ENCODE data around the gene SEC31B.
A peak's percentile ranks its signal among the peaks of the same experiment; 100 is the strongest.

SEC31B gene, protein sequence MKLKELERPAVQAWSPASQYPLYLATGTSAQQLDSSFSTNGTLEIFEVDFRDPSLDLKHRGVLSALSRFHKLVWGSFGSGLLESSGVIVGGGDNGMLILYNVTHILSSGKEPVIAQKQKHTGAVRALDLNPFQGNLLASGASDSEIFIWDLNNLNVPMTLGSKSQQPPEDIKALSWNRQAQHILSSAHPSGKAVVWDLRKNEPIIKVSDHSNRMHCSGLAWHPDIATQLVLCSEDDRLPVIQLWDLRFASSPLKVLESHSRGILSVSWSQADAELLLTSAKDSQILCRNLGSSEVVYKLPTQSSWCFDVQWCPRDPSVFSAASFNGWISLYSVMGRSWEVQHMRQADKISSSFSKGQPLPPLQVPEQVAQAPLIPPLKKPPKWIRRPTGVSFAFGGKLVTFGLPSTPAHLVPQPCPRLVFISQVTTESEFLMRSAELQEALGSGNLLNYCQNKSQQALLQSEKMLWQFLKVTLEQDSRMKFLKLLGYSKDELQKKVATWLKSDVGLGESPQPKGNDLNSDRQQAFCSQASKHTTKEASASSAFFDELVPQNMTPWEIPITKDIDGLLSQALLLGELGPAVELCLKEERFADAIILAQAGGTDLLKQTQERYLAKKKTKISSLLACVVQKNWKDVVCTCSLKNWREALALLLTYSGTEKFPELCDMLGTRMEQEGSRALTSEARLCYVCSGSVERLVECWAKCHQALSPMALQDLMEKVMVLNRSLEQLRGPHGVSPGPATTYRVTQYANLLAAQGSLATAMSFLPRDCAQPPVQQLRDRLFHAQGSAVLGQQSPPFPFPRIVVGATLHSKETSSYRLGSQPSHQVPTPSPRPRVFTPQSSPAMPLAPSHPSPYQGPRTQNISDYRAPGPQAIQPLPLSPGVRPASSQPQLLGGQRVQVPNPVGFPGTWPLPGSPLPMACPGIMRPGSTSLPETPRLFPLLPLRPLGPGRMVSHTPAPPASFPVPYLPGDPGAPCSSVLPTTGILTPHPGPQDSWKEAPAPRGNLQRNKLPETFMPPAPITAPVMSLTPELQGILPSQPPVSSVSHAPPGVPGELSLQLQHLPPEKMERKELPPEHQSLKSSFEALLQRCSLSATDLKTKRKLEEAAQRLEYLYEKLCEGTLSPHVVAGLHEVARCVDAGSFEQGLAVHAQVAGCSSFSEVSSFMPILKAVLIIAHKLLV

DNA sequence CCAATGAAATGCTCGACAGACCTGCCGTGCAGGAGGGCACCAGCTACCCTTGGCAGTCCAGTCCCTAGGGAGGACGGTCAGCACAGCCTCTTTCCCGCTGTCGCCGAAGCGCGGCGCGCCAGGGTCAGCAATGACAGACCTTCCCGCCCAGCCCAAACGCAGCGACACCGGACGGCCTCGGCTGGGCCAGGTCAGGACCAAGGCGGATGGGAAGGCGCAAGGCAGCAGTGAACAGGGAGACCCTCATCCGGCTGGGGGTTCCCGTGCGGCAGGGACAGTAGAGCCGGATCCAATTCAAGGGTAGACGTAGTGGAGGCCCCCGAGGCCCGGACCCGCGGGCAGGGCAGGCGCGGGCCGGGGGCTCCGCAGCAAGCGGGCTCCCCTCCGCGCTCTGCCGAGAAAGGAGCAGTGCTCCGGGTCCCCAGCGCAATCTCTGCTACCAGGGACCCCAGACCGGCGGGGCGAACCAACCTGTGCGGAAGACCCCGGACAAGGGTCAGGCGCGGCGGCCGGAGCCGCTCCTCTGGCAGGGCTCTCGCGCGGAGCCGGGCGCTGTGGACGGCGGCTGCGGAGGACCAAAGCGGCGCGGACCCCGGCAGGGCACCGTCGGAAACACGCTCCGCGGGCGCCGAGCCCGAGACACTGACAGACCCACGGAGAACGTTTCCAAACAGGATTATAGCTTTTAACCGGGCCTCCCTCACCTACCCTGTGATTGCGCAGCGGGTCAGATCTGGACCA is at the start of gene SEC31B:
SEC31B (minus strand) TSS at position 551 of the 741 bp plus-strand sequence. CDS start 2,909 bp downstream, outside the sequence.
- DNase-seq (ENCODE audit: low read depth, low spot score): no peak

GRCh38 chr10:100568912-100569311 is 49.3 kb upstream of the SEC31B start:
- DNase-seq (ENCODE audit: low read depth, low spot score): no peak

- no peak for DNase-seq (ENCODE audit: low read depth, low spot score)
Observed at GRCh38 chr10:100567826-100568225, 48.2 kb upstream of the SEC31B start.

- no peak for DNase-seq (ENCODE audit: low read depth, low spot score)
Observed at GRCh38 chr10:100567249-100567648, 47.6 kb upstream of the SEC31B start.

- DNase-seq (ENCODE audit: low read depth, low spot score): no peak
Observed at GRCh38 chr10:100566561-100566960, 46.9 kb upstream of the SEC31B start.

- DNase-seq (ENCODE audit: low read depth, low spot score): no peak
Observed at GRCh38 chr10:100565206-100565985, 45.7 kb upstream of the SEC31B start.

GRCh38 chr10:100562008-100562672 is 42.5 kb upstream of the SEC31B start:
- peak; percentile 36 for DNase-seq (ENCODE audit: low read depth, low spot score)

DNA sequence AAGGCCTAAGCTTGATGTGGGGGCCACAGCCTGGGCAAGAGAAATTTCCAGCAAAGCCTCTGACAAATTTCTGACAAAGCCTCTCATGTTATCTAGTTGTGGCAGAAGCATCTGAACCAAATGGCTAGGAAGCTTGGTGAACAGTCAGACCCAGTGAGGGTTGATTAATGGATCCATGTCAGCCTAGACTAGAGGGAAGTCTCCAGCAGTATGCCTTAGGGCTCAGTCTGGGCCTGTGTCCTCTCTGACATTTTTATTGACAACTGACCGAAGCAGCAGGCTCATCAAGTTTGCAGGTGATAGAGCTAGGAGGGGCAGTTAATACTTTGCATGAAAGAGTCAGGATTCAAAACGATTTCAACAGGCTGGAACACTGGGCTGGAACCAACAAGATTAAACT is 41.3 kb upstream of the SEC31B start:
- no peak for DNase-seq (ENCODE audit: low read depth, low spot score)

- DNase-seq (ENCODE audit: low read depth, low spot score): no peak
Observed at GRCh38 chr10:100560248-100560647, 40.6 kb upstream of the SEC31B start.

DNA sequence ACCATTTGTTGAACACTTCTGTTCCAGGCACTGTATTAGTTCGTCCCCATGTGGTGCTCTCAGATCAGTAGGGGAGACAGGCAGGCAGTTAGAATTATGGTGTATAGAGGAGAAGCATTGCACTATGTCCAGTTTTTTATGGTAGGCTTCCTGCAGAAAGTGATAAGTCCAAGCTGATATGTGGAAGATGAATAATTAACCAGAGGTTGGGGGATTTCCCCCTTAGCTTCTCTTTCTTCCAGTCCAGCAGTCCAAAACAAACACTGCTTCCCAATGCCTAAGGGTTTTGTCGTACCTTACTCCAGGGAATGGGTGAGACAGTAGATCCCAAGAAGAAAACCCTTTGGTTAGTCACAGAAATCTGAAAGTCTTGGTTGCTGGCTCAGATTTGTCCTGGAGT is 35.2 kb upstream of the SEC31B start:
- DNase-seq (ENCODE audit: low read depth, low spot score): no peak

DNA sequence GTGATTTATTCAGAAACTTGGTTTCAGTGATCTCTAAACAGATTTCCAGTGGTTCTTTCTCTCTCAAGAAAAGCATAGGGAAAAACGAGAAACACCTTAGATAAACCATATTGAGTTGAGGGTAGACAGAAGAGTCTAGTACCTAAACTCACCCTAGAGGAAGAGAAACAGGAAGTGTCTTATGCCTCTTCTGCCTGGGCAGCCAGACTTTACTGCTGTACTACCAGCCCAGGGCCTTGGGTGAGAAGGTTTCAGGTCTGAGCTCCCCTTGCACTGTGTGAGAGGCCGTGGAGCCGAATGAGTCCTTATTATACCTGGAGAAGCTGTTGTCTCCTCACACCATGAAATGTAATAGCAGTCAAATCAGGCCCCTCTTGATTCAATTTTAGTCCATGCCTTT is 34.3 kb upstream of the SEC31B start:
- DNase-seq (ENCODE audit: low read depth, low spot score): no peak

- no peak for DNase-seq (ENCODE audit: low read depth, low spot score)
Observed at GRCh38 chr10:100551738-100552137, 32.1 kb upstream of the SEC31B start.

DNA sequence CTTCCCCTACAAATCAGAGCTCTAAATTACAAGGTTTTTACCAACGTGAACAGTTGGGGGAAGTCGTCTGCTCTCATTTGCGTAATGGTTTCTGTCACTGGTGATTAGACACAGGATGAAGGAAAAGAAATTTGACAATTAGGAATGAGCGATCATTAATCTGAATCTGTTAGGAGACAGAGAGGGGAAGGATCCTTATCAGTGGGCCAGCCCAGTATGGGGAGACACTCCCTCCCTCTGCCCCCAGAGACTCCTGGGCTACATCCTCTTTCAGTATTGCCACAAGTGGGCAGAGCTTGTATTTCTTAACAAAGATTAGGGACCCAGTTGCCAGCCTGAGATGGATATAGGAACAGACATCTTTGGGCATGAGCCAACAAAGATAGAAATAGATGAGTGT is 31.5 kb upstream of the SEC31B start:
- DNase-seq (ENCODE audit: low read depth, low spot score): no peak

DNA sequence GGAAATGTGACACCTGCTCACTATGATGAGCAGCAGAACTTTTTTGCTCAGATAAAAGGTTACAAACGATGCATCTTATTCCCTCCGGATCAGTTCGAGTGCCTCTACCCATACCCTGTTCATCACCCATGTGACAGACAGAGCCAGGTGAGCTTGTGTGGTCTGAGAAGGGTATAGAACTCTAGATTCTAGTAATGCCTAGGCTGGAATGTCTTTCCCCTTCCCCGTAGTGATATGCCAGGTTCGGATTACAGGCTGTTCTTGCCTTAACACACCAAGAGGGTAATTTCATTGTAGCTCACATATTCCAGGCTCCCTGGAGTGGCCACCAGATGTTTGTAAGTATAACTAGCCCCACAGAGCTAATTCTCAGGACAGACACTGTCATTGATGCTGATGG is 25.3 kb upstream of the SEC31B start:
- DNase-seq (ENCODE audit: low read depth, low spot score): no peak

DNA sequence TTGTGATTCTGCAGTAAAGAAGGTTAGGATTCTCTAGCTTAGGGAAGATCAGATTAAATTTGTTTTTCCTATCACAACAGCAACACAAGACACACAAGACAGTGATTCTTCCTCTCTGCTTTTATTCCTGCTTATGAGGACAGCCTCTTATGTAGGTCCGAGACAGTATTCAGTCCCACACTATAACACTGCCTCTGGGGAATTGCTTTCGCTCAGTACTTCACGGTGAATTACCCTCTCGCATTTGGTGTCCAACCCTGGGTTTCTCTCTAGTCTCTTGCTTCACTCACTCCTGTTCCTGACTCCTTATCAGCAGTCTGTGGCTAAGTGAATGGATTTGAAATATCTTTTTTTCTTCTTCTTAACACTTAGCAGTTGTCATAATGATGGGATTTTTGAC is 17.8 kb upstream of the SEC31B start:
- DNase-seq (ENCODE audit: low read depth, low spot score): no peak

DNA sequence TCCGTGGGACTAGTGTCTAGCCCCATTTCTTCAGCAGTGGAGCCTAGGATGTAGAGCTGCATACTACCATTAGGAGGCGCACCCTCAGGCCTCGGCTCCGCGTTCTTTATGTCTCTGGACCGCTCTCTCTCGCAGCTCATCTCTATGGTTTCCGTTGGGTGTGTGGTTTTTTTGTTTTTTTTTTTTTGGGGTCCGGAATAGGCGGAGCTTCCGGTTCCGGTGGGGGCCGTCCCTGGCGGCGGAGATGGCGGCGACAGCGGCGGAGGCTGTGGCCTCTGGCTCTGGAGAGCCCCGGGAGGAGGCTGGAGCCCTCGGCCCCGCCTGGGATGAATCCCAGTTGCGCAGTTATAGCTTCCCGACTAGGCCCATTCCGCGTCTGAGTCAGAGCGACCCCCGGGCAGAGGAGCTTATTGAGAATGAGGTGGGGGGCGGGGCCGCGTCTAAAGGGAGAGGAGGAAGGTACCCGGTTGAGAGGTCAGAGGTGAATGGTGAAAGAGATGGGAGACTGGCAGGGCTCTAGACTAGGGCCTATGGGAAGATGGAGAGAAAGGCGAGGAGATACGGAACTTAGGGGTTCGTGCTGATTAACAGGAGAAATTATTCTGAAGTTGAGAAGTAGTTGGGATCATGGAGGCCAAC is 16.2 kb upstream of the SEC31B start, which contains the start of gene HIF1AN:
HIF1AN (plus strand) TSS at position 229 of the 639 bp plus-strand sequence; CDS start at position 245, 16 bp downstream.
- DNase-seq (ENCODE audit: low read depth, low spot score): peak; percentile 79

DNA sequence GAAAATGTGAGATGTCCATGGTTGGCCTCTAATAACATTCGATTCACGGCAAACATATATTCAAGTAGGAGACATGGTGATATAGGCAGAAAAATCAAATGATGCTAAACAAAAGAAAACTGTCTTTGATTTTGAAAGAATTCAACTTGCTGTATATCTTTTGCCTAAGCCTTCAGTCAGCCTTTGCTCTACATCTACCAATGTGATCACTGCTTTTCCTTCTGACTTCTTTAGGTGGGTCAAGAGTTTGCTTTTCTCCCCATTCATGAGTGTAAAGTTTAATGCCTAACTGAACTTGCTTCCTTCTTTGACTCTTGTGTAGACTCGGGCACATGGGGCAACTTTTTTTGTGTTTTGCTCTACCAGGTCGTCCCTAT is 15.7 kb upstream of the SEC31B start:
- DNase-seq (ENCODE audit: low read depth, low spot score): no peak

- DNase-seq (ENCODE audit: low read depth, low spot score): no peak
Observed at GRCh38 chr10:100534726-100535125, 15.1 kb upstream of the SEC31B start.

- DNase-seq (ENCODE audit: low read depth, low spot score): no peak
Observed at GRCh38 chr10:100531761-100532160, 12.1 kb upstream of the SEC31B start.
